Lower leg skin (tissue), 4 donors: ENCODE data around the gene DGCR2. TPM values are rescaled to one million over a fixed set of nuclear protein-coding genes. Genes with fewer than 3 reads are reported as not detected.
"Not testable (repeated sequence)": the region's sequence is repeated elsewhere in the genome, so short reads cannot be mapped to it uniquely, and the experiment has no call there.

Experiments used
- DNase-seq, 2 donors: peaks; one replicate each; pipeline ENCODE4 v3.0.0-alpha.2; 2019; ENCODE audit warnings: low spot score in 2 of 2
- H3K4me3 ChIP-seq: fragments of 200-600 bp; sonication (generic); 2 replicates; pipeline ENCODE4 v1.5.1; 2017; ENCODE audit warnings: mild to moderate bottlenecking, low read depth; ENCODE audit not compliant: poor library complexity, severe bottlenecking
- CTCF ChIP-seq, 3 donors: fragments of 450-650 bp; IDR thresholded peaks; one replicate each; pipeline ENCODE4 v1.5.1; 2016; ENCODE audit warnings: antibody characterized with exemption in 3 of 3, mild to moderate bottlenecking in 3 of 3, moderate library complexity in 2 of 3
- POLR2A ChIP-seq, 2 donors: fragments of 450-650 bp; IDR thresholded peaks; one replicate each; pipeline ENCODE4 v1.6.1; 2016 to 2017; ENCODE audit warnings: antibody characterized with exemption in 2 of 2, mild to moderate bottlenecking in 1 of 2, moderate library complexity in 1 of 2
- WGBS, 2 donors: methylation state at CpG; one replicate each; pipeline ENCODE4 v1.1.5; 2018; 5-methylcytosine and 5-hydroxymethylcytosine counted together
- intact Hi-C: fragments of 100-400 bp; cut with DNase I; formaldehyde crosslinking; loops from one replicate; pipeline ENCODE4 v1.15.0; 2023; ENCODE audit warnings: low total_unique reads
- total RNA-seq, 4 donors: library from RNA; depleted of rRNA; stranded (reverse); fragments of >200 nt; gene quantifications; one replicate each; pipeline ENCODE4 v1.1.0, GENCODE V29; 2016

Gene DGCR2
- total RNA-seq, 4 donors from 2014 or later = 88.7 to 142 (median 141) TPM

- no peak overlapping the region for H3K4me3 ChIP-seq
- no peak for TF ChIP-seq POLR2A (IDR thresholded peaks at IDR 0.05)
- TF ChIP-seq CTCF (IDR thresholded peaks at IDR 0.05) = no peak
- intact Hi-C loops = no loop called here
- WGBS, 2 donors = 81 to 84% methylated on average over 4 of the region's 4 CpGs
- DNase-seq = no peak
Measured at GRCh38 chr22:19014886-19015285, 107.3 kb downstream of the DGCR2 start.

- H3K4me3 ChIP-seq, intact Hi-C loops: not testable (repeated sequence)
- 89 to 91% methylated on average over 11 of the region's 11 CpGs for WGBS, 2 donors
- DNase-seq = peak in 1 of 2 donors; percentile 48
Measured at GRCh38 chr22:19013881-19014598, 108.2 kb downstream of the DGCR2 start.

- intact Hi-C loops, H3K4me3 ChIP-seq: not testable (repeated sequence)
- peak in 1 of 2 donors; percentile 57 for DNase-seq
- WGBS, 2 donors = 97% methylated on average over 7 of the region's 7 CpGs
Measured at GRCh38 chr22:19013411-19013810, 108.8 kb downstream of the DGCR2 start.

- WGBS, 2 donors = 89% methylated on average over 5 of the region's 5 CpGs
- intact Hi-C loops = no loop called here
Measured at GRCh38 chr22:19012308-19012986, 109.8 kb downstream of the DGCR2 start.

GRCh38 chr22:19011611-19012010, 110.6 kb downstream of the DGCR2 start:
- H3K4me3 ChIP-seq, intact Hi-C loops: not testable (repeated sequence)
- peak in 1 of 2 donors; percentile 61 for DNase-seq
- 92 to 94% methylated on average over 9 of the region's 9 CpGs for WGBS, 2 donors

More at GRCh38 chr22:19012308-19012986, 109.8 kb downstream of the DGCR2 start:
- no peak overlapping the region for H3K4me3 ChIP-seq
- peak in 1 of 2 donors; percentile 26 for DNase-seq
- no peak for TF ChIP-seq POLR2A (IDR thresholded peaks at IDR 0.05)
- no peak for TF ChIP-seq CTCF (IDR thresholded peaks at IDR 0.05)

- 41 to 44% methylated on average over 2 of the region's 2 CpGs for WGBS, 2 donors
- no peak for DNase-seq
- H3K4me3 ChIP-seq = no peak overlapping the region
- intact Hi-C loops = no loop called here
- TF ChIP-seq POLR2A (IDR thresholded peaks at IDR 0.05) (no peak), CTCF (IDR thresholded peaks at IDR 0.05) (no peak)
Measured at GRCh38 chr22:19011075-19011474, 111.1 kb downstream of the DGCR2 start.

- intact Hi-C loops = no loop called here
- WGBS, 2 donors = 80 to 85% methylated on average over 3 of the region's 3 CpGs
- H3K4me3 ChIP-seq = no peak overlapping the region
- TF ChIP-seq CTCF (IDR thresholded peaks at IDR 0.05) (no peak), POLR2A (IDR thresholded peaks at IDR 0.05) (no peak)
- no peak for DNase-seq
Measured at GRCh38 chr22:19005905-19006304, 116.3 kb downstream of the DGCR2 start.
